AG10803 (cell line): ENCODE data around the gene NEK7.

Experiments used
- DNase-seq: peaks from one replicate; pipeline ENCODE4 v3.0.0; 2010; ENCODE audit warnings: low read depth
- H3K4me3 ChIP-seq: 2 replicates; pipeline ENCODE4 v1.5.1; 2011; ENCODE audit warnings: mild to moderate bottlenecking, low read length, control low read depth
- TF ChIP-seq, protein P1 (sequence below): conservative IDR thresholded peaks from 2 replicates; pipeline ENCODE4 v1.5.1; 2011; ENCODE audit warnings: mild to moderate bottlenecking, low read length, control low read depth, inconsistent platforms

NEK7 gene

DNA sequence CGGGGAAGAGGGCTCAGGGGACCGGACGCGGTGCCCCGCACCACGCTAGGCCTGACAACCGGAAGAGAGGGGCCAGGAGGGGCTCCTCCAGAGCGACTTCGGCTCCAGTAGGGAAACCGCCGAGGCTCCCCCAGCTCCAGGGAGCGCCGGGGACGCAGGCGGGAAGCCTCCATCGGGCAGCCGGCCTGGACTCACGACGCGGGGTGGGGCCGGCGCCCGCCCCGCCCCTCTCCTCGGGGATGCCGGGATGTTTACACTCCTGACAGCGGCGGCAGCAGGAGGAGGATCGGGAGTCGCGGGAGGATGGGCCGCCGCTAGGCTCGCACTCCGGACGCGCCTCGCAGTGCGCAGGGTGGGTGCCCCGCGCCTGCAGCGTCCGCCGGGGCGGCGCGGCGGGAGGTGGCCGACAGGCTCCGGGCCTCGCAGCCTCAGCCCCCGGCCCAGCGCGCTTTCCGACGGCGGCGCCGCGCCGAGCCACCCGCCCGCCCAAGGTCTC is at the start of gene NEK7:
Gene NEK7 (plus strand): TSS at position 254 of the 496 bp plus-strand sequence. CDS start 75,583 bp downstream, outside the sequence.
- H3K4me3 ChIP-seq = peak within 1 kb of the TSS; percentile 97
- DNase-seq = peak; percentile 86
- TF ChIP-seq, protein P1, sequence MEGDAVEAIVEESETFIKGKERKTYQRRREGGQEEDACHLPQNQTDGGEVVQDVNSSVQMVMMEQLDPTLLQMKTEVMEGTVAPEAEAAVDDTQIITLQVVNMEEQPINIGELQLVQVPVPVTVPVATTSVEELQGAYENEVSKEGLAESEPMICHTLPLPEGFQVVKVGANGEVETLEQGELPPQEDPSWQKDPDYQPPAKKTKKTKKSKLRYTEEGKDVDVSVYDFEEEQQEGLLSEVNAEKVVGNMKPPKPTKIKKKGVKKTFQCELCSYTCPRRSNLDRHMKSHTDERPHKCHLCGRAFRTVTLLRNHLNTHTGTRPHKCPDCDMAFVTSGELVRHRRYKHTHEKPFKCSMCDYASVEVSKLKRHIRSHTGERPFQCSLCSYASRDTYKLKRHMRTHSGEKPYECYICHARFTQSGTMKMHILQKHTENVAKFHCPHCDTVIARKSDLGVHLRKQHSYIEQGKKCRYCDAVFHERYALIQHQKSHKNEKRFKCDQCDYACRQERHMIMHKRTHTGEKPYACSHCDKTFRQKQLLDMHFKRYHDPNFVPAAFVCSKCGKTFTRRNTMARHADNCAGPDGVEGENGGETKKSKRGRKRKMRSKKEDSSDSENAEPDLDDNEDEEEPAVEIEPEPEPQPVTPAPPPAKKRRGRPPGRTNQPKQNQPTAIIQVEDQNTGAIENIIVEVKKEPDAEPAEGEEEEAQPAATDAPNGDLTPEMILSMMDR = no peak; the same call in 1 of the 2 replicates

DNA sequence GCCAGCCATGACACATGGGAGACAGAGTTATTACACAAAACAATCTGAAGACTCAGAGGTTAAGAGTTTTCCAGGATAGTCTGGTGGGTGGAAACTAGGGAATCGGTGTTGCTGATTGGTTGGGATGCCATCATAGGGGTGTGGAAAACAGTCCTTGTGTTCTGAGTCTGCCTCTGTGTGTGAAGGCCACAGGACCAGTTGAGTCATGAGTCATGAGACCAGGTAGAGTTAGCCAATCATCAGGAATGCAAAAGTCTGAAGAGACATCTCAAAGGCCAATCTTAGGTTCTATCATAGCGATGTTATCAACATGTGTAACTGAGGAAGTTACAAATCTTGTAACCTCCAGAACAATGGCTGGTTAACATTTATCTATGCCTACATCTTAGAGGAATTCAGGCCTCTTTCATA is 49.7 kb upstream of the NEK7 start:
- H3K4me3 ChIP-seq = no peak overlapping the region
- TF ChIP-seq, protein P1 = no peak
- peak; percentile 74 for DNase-seq

DNA sequence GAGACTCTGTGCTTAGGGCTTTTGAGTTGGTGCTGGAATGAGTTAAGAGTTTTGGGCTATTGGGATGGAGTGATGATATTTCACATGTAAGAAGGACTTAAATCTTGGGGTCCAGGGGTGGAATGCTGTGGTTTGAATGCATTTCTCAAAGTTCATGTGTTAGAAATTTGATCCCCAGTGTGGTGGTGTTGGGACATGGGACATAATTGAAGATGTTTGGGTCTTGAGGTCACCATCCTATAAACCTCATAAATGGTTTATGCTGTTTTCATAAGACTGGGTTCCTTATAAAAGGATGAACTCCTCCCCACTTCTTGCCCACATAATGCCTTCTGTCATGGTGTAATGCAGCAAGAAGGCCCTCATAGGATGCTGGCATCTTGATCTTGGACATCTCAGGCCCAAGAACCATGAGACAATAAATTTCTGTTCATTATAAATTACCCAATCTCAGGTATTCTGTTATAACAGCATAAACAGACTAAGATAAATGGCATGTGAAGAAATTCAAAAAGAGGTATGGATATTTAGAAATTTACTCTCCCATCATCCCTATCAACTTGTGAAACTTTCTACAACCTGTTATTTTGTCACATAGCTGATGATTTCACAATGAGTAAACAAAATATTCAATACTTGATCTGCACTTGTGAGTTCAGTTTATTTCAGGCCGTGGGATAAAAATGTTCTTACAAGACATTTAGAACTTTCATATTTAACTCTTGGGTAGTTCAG is 48.0 kb upstream of the NEK7 start:
- no peak overlapping the region for H3K4me3 ChIP-seq
- TF ChIP-seq, protein P1 = no peak

DNA sequence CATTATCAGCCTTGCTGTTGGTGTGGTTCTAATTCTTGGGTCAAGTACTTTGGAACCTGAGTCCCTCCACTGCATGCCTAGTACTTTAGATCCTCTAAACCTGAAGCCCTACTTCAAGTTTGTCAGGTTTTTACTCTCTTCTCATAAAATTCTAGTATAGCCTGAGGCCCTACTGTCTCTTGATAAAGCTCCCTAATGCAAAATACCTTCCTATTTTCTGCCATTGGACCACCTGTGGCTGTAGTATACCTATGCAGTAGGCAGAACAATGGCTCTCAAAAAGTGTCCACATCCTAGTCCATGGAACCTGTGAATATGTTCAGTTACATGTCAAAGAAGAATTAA is 47.5 kb upstream of the NEK7 start:
- no peak for DNase-seq
- TF ChIP-seq, protein P1 = no peak
- no peak overlapping the region for H3K4me3 ChIP-seq

More for the DNA sequence above, 48.0 kb upstream of the NEK7 start:
- peak; percentile 78 for DNase-seq

DNA sequence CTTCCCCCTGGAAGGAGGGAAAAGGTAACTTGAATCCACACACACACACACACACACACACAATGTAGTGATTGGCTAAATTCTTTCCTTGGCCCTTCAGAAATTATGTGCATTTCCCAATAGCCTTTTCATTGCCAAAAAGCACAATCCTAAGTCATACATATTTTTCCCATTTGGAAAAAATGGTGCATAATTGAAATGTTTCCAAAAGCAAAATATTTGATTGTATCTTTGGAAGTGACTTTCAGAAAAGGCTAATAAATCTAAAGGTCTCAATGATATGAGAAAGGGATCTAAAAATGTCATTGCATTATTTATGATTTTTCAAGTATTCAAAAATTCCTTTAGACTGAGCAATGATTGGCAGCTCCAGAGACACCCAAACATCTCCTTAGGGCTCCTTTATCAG is 43.5 kb upstream of the NEK7 start:
- DNase-seq = peak; percentile 97
- H3K4me3 ChIP-seq = no peak overlapping the region
- TF ChIP-seq, protein P1 = no peak

DNA sequence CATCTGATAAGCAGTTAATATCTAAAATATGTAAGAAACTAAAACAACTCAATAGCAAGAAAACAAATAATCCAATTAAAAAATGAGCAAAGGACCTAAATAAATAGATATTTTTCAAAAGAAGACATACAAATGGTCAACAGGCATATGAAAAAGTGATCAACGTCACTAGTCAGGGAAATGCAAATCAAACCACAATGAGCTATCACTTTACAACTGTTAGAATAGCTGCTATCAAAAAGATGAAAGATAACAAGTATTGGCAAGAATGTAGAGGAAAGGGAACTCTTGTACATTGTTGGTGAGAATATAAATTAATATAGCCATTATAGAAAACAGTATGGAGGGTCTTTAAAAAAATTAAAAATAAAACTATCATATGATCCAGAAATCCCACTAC is 40.7 kb upstream of the NEK7 start:
- H3K4me3 ChIP-seq = no peak overlapping the region
- DNase-seq = no peak
- TF ChIP-seq, protein P1 = no peak

DNA sequence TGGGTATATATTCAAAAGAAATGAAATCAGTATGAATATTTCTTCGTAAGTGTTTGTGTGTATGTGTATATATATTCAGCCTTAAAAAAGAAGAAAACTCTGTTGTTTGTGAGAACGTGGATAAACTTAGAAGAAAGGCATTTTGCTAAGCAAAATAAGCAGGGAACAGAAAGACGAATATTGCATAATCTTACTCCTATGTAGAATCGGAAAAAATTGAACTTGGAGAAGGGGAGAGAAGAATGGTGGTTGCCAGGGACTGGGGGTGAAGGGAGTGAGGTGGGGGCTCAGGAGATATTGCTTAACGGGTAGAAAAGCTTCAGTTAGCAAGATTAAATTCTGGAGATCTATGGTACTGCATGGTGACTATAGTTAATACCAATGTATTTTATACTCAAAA is 40.3 kb upstream of the NEK7 start:
- no peak overlapping the region for H3K4me3 ChIP-seq
- no peak for DNase-seq
- TF ChIP-seq, protein P1 = no peak
